SK-N-SH treated with all-trans-retinoic acid at 6 μM for 48 hours (cell line): ENCODE measurements around the gene ARHGAP22.

ENCODE experiments used
- BACH2 ChIP-seq: fragments of 250-450 bp; sonication (Bioruptor Pico); IDR thresholded peaks from 2 replicates; pipeline ENCODE4 v1.9.0; 2021; ENCODE audit warnings: mild to moderate bottlenecking, borderline replicate concordance
- RARB ChIP-seq: fragments of 250-450 bp; sonication (Bioruptor Pico); IDR thresholded peaks from 2 replicates; pipeline ENCODE4 v1.8.0; 2021; ENCODE audit warnings: mild to moderate bottlenecking, moderate library complexity
- TOX ChIP-seq: fragments of 250-450 bp; sonication (Bioruptor Pico); IDR thresholded peaks from 2 replicates; pipeline ENCODE4 v1.8.0; 2021; ENCODE audit warnings: mild to moderate bottlenecking, moderate library complexity, borderline replicate concordance
- ZC3H10 ChIP-seq: fragments of 250-450 bp; sonication (Bioruptor Pico); IDR thresholded peaks from 2 replicates; pipeline ENCODE4 v1.5.1; 2021; ENCODE audit warnings: mild to moderate bottlenecking, moderate library complexity
- ZNF565 ChIP-seq: fragments of 450-650 bp; formaldehyde crosslinking; conservative IDR thresholded peaks from 2 replicates; pipeline ENCODE4 v1.5.0; 2020; ENCODE audit warnings: low read depth, mild to moderate bottlenecking, moderate library complexity

GRCh38 chr10:48605786-48606529, 1.1 kb upstream of the ARHGAP22 start:
- TF ChIP-seq BACH2 (CRISPR knock-in tag): no peak
- no peak for TF ChIP-seq ZC3H10 (CRISPR knock-in tag)
- TF ChIP-seq ZNF565: no peak
- TF ChIP-seq RARB (CRISPR knock-in tag): no peak
- TF ChIP-seq TOX (CRISPR knock-in tag): no peak
